ENCODE measurements around the gene SFSWAP. TPM values are rescaled to one million over a fixed set of nuclear protein-coding genes. Genes with fewer than 3 reads are reported as not detected.
A peak's percentile ranks its signal among the peaks of the same experiment; 100 is the strongest.

Gene SFSWAP
- total RNA-seq, 3 donors from 2014 or later, result 72.4 to 77.8 (median 76.7) TPM

GRCh38 chr12:131816495-131816894, 105.6 kb downstream of the SFSWAP start:
- no peak for ATAC-seq
- DNase-seq, result no peak
- Mint-ChIP-seq H3K36me3 (ENCODE audit: insufficient read depth) (peaks cover 8% of the 10 kb centered on the region), H3K9me3 (peaks cover 7% of the 10 kb centered on the region), H3K27me3 (ENCODE audit: low read depth) (peaks cover 3% of the 10 kb centered on the region), H3K4me1 (ENCODE audit: low read depth) (no peaks in the 10 kb centered on the region), H3K4me3 (no peak overlapping the region)

GRCh38 chr12:131817241-131817640, 106.4 kb downstream of the SFSWAP start:
- Mint-ChIP-seq H3K27me3 (ENCODE audit: low read depth) (peaks cover 3% of the 10 kb centered on the region), H3K9me3 (peaks cover 7% of the 10 kb centered on the region), H3K4me3 (no peak overlapping the region), H3K4me1 (ENCODE audit: low read depth) (no peaks in the 10 kb centered on the region), H3K36me3 (ENCODE audit: insufficient read depth) (peaks cover 6% of the 10 kb centered on the region)
- DNase-seq (no peak), ATAC-seq (no peak)

- no peak for ATAC-seq
- no peaks in the 10 kb centered on the region for H3K9me3 Mint-ChIP-seq
Measured at GRCh38 chr12:131818821-131819585, 108.1 kb downstream of the SFSWAP start.

GRCh38 chr12:131824450-131824849, 113.6 kb downstream of the SFSWAP start:
- no peak overlapping the region for H3K4me3 Mint-ChIP-seq
- H3K4me1 Mint-ChIP-seq (ENCODE audit: low read depth), result peaks cover 7% of the 10 kb centered on the region
- H3K27me3 Mint-ChIP-seq (ENCODE audit: low read depth), result peaks cover 32% of the 10 kb centered on the region
- H3K9me3 Mint-ChIP-seq, result no peaks in the 10 kb centered on the region
- no peaks in the 10 kb centered on the region for H3K36me3 Mint-ChIP-seq (ENCODE audit: insufficient read depth)
- DNase-seq (no peak), ATAC-seq (no peak)

More at GRCh38 chr12:131818821-131819585, 108.1 kb downstream of the SFSWAP start:
- Mint-ChIP-seq H3K36me3 (ENCODE audit: insufficient read depth) (no peaks in the 10 kb centered on the region), H3K27me3 (ENCODE audit: low read depth) (peaks cover 3% of the 10 kb centered on the region), H3K4me1 (ENCODE audit: low read depth) (no peaks in the 10 kb centered on the region), H3K4me3 (no peak overlapping the region)
- DNase-seq, result no peak

DNA sequence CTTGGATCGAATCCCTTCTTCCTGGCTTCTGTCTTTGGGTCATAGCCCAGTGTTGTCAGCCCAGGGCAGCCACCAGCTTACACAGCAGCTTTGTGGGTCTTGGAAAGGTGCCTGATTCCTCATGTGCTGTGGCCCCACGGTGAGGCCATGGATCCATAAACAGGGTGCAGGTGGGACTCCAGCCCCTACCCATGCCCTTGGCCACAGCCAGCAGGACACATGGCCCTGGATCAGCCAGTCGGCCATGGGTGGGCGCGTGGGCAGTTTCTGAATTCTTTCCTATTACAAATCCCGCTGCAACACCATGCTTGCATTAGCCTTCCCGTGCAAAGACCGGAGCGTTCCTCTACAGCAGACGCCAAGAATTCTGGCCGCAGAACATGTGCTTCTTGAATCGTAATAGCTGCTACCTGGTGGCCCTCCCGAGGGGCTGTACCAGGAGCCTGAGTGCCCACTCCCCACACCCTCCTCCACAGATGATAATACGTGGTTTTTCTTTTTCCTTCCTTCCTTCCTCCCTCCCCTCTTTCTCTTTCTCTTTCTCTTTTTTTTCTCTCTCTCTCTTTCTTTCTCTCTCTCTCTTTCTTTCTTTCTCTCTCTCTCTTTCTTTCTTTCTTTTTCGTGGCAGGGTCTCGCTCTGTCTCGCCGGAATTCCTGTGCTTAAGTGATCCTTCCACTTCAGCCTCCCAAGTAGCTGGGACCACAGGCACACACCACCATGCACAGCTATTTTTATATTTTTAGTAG, 114.4 kb downstream of the SFSWAP start:
- Mint-ChIP-seq H3K27me3 (ENCODE audit: low read depth) (peaks cover 35% of the 10 kb centered on the region), H3K36me3 (ENCODE audit: insufficient read depth) (no peaks in the 10 kb centered on the region), H3K9me3 (no peaks in the 10 kb centered on the region), H3K4me1 (ENCODE audit: low read depth) (peaks cover 10% of the 10 kb centered on the region), H3K4me3 (no peak overlapping the region)
- ATAC-seq (no peak), DNase-seq (no peak)

DNA sequence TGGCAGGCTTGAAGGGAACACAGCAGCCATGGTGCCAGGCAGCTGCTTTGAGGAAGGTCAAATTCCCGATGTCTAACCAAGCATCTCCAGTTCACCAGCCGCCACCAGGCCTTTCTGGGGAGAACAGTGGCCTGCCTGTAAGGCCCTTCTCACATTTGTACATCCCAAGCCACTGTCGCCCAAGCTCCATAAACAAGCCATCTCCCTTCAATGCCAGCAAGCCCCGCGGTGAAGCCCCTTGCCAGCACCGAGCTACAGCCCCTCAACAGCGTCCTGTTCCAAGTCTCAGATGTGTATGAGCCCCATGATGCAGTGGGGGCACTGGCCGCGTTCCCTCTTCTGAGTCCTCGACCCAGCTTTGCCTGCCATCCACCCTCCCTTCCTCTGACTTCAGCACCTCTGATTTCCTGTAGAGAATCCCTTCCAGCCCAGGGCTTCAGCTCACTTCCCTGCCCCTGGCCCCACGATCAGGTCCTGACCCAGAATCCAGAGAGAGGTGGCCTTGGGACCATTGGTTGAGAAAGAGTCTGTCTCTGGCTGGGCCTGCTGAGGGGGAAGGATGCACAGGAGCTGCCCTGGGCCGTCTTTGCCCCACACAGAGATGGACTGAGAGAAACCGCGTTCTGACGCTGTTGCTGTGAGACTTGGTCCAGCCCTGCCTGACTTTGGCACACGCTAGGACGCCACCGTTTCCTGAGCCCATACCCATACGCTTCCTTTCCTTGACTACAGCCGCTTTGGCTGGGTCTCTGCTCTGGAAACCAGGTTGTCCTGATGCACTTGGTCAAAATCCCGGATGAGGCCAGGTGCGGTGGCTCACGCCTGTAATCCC, 115.4 kb downstream of the SFSWAP start:
- no peak for DNase-seq
- Mint-ChIP-seq H3K4me1 (ENCODE audit: low read depth) (peaks cover 15% of the 10 kb centered on the region), H3K27me3 (ENCODE audit: low read depth) (peaks cover 43% of the 10 kb centered on the region), H3K4me3 (peak overlapping the region; percentile 31), H3K9me3 (no peaks in the 10 kb centered on the region), H3K36me3 (ENCODE audit: insufficient read depth) (no peaks in the 10 kb centered on the region)
- no peak for ATAC-seq

DNA sequence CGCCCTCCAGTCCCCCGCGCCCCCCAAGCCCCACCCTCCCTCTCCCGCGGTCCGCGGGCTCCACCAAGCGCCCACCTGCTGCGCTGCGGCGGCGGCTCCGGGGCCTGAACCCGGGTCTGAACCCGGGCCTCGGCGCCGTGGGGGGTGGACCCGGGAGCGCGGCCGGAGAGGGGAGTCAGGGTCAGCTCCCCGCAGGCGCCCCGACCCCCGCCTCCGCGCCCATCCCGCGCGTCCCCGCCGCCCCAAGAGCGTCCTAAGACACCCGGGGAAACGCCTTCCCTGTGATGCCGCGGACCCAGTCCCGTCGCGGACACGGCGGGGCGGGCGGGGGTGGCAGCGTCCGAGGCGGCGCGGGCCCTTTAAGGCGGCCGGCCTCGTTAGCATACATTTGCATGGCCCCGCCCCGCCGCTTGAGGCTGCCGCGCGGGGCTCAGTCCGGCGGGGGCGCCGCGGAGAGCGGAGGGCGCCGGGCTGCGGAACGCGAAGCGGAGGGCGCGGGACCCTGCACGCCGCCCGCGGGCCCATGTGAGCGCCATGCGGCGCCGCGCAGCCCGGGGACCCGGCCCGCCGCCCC, 117.2 kb downstream of the SFSWAP start, which contains the start of gene MMP17:
Gene MMP17, plus strand, starts transcription at position 433 of the 574 bp plus-strand sequence. Its CDS starts 102 bp downstream, at position 535.
- peak within 1 kb of the TSS; percentile 68 for H3K4me3 Mint-ChIP-seq
- H3K9me3 Mint-ChIP-seq, result no peaks in the 10 kb centered on the region
- peaks cover 15% of the 10 kb centered on the region for H3K4me1 Mint-ChIP-seq (ENCODE audit: low read depth)
- ATAC-seq (peak; percentile 64 to 75), DNase-seq (no peak)
- H3K27me3 Mint-ChIP-seq (ENCODE audit: low read depth), result peaks cover 54% of the 10 kb centered on the region
- H3K36me3 Mint-ChIP-seq (ENCODE audit: insufficient read depth), result no peaks in the 10 kb centered on the region

DNA sequence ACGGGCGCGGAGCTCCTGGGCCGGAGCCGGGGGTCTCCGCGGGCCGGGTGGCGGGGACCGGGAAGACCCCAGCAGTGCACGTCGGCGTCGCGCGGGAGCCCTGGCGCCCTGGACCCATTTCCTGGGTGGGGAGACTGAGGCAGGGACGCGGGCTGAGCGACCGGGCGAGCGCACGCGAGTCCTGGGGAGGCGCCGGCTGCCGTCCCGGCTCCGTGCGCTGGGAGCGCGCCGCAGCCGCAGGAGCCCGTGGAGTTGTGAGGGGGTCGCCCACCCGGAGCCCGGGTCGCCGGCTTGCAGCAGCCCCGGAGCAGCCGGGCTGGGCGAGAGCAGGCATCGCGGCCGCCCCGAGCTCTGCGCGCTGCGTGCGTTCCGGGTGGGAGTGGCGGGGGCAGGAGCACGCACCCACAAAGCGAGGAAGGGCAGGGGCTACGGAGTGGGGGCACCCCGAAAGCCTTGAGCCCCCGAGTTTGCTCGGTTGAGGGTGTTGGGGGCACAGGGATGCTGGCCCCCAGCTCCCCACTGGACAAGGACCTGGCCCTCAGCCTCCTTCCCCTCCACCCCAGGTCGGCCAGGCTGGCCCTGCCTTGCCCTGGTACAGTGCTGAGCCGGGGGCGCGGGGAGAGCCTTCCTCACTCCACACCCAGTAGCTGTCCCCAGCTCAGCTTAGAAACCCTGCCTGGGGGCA, 117.9 kb downstream of the SFSWAP start:
- H3K4me1 Mint-ChIP-seq (ENCODE audit: low read depth), result peaks cover 15% of the 10 kb centered on the region
- ATAC-seq, result peak; percentile 6 to 28
- H3K27me3 Mint-ChIP-seq (ENCODE audit: low read depth), result peaks cover 61% of the 10 kb centered on the region
- no peaks in the 10 kb centered on the region for H3K36me3 Mint-ChIP-seq (ENCODE audit: insufficient read depth)
- no peak for DNase-seq
- no peaks in the 10 kb centered on the region for H3K9me3 Mint-ChIP-seq
- H3K4me3 Mint-ChIP-seq, result peak overlapping the region; percentile 68

DNA sequence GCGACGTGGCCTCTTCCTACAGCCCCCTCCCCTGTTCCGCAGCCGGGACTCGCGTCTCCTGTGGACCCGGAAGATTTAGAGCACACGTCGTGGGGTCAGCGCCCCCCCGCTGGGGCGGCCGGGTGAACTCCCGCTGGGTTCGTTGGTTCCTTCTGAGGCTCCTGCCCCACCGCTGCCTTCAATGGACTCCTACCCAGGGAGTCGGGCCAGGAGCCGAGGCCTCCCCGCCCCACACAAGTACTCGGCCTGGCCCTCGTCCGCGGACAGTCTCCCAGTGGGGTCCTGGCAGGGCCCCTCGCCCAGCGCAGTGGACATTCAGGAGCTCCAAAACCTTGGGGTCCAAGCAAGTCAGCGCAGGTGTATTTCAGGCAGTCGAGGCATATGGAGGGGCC, 118.5 kb downstream of the SFSWAP start:
- Mint-ChIP-seq H3K36me3 (ENCODE audit: insufficient read depth) (no peaks in the 10 kb centered on the region), H3K9me3 (no peaks in the 10 kb centered on the region), H3K4me1 (ENCODE audit: low read depth) (peaks cover 15% of the 10 kb centered on the region), H3K27me3 (ENCODE audit: low read depth) (peaks cover 62% of the 10 kb centered on the region), H3K4me3 (peak overlapping the region; percentile 68)
- DNase-seq (no peak), ATAC-seq (no peak)

GRCh38 chr12:131829791-131830334, 119.0 kb downstream of the SFSWAP start:
- Mint-ChIP-seq H3K4me3 (peak overlapping the region; percentile 68), H3K9me3 (no peaks in the 10 kb centered on the region), H3K4me1 (ENCODE audit: low read depth) (peaks cover 15% of the 10 kb centered on the region), H3K27me3 (ENCODE audit: low read depth) (peaks cover 58% of the 10 kb centered on the region), H3K36me3 (ENCODE audit: insufficient read depth) (no peaks in the 10 kb centered on the region)
- ATAC-seq (no peak), DNase-seq (no peak)

- Mint-ChIP-seq H3K9me3 (no peaks in the 10 kb centered on the region), H3K4me3 (peak overlapping the region; percentile 61)
Measured at GRCh38 chr12:131830335-131830913, 119.5 kb downstream of the SFSWAP start.

DNA sequence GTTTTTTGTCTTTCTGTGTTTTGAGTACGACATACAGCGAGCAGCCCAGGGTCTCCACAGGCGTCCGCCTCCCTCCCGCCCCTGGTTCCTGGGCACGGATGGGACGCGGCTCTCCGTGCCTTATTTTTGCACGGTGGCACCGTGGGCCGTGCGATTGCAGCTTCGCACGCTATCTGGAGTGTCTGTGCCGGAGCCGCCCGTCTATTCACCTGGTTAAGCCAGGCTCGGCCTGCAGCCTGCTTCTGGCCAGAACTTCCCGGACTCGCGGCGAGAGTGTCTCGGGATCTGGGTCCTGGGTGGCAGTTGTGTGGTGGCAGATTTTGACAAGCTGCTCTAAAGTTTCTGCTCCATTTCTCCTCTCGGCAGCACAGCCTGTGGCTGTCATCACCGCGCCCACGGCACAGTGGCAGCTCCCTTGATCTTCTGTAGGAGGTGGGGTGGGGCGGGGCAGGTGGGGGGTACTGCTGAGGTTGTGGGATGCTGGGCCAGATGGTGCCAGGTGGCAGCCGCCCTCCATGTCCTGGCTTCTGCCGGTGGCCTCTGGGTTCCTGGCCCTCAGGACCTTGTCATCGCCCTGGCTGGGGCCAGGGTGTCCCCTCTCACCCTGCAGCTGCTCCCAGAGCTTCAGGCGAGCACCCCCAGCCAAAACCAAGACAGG, 120.2 kb downstream of the SFSWAP start:
- Mint-ChIP-seq H3K27me3 (ENCODE audit: low read depth) (peaks cover 50% of the 10 kb centered on the region), H3K4me1 (ENCODE audit: low read depth) (peaks cover 15% of the 10 kb centered on the region), H3K36me3 (ENCODE audit: insufficient read depth) (no peaks in the 10 kb centered on the region), H3K9me3 (no peaks in the 10 kb centered on the region), H3K4me3 (peak overlapping the region; percentile 61)
- DNase-seq (peak; percentile 32), ATAC-seq (peak; percentile 39 to 40)

More at GRCh38 chr12:131830335-131830913, 119.5 kb downstream of the SFSWAP start:
- Mint-ChIP-seq H3K27me3 (ENCODE audit: low read depth) (peaks cover 54% of the 10 kb centered on the region), H3K4me1 (ENCODE audit: low read depth) (peaks cover 15% of the 10 kb centered on the region), H3K36me3 (ENCODE audit: insufficient read depth) (no peaks in the 10 kb centered on the region)
- DNase-seq, result no peak
- ATAC-seq, result peak; percentile 10 to 23
